Osteocyte (in vitro differentiated cells): ENCODE measurements around the gene DHRS13. TPM values are rescaled to one million over a fixed set of nuclear protein-coding genes. Genes with fewer than 3 reads are reported as not detected.

Source experiments
- DNase-seq: peaks from one replicate; pipeline ENCODE4 v3.0.0; 2021; ENCODE audit warnings: mixed read lengths; ENCODE audit not compliant: unreplicated experiment; ENCODE audit errors: extremely low spot score
- H3K27ac Mint-ChIP-seq: one replicate; pipeline ENCODE4 v1.8.0; 2021; ENCODE audit warnings: mild to moderate bottlenecking, mixed read lengths; ENCODE audit not compliant: unreplicated experiment
- H3K27me3 Mint-ChIP-seq: one replicate; pipeline ENCODE4 v1.8.0; 2021; ENCODE audit warnings: mixed read lengths; ENCODE audit not compliant: unreplicated experiment
- H3K36me3 Mint-ChIP-seq: one replicate; pipeline ENCODE4 v1.8.0; 2021; ENCODE audit warnings: mixed read lengths; ENCODE audit not compliant: unreplicated experiment
- H3K4me1 Mint-ChIP-seq: one replicate; pipeline ENCODE4 v1.8.0; 2021; ENCODE audit warnings: mixed read lengths; ENCODE audit not compliant: unreplicated experiment
- H3K4me3 Mint-ChIP-seq: one replicate; pipeline ENCODE4 v1.8.0; 2021; ENCODE audit warnings: mild to moderate bottlenecking, moderate library complexity, mixed read lengths; ENCODE audit not compliant: unreplicated experiment
- H3K9me3 Mint-ChIP-seq: one replicate; pipeline ENCODE4 v1.8.0; 2021; ENCODE audit warnings: mixed read lengths; ENCODE audit not compliant: unreplicated experiment
- CTCF ChIP-seq: fragments of 200-600 bp; sonication (generic); IDR thresholded peaks from 2 replicates; pipeline ENCODE4 v1.5.0; 2021; ENCODE audit warnings: antibody characterized with exemption, mild to moderate bottlenecking, moderate library complexity
- total RNA-seq: library from RNA; stranded (reverse); gene quantifications from 2 replicates; pipeline ENCODE4 v1.2.1, GENCODE V29; 2021

The DHRS13 gene
- total RNA-seq, 1 donor from 2014 or later, result 10.7 TPM

- no peaks in the 10 kb centered on the region for H3K36me3 Mint-ChIP-seq
- H3K27me3 Mint-ChIP-seq, result no peaks in the 10 kb centered on the region
- no peak overlapping the region for H3K27ac Mint-ChIP-seq
- DNase-seq, result no peak
- no peak overlapping the region for H3K4me3 Mint-ChIP-seq
- peaks cover 9% of the 10 kb centered on the region for H3K4me1 Mint-ChIP-seq
- no peak for TF ChIP-seq CTCF
- no peaks in the 10 kb centered on the region for H3K9me3 Mint-ChIP-seq
Observed at GRCh38 chr17:28865946-28866752, 36.7 kb downstream of the DHRS13 start.

- Mint-ChIP-seq H3K36me3 (peaks cover 2% of the 10 kb centered on the region), H3K9me3 (no peaks in the 10 kb centered on the region), H3K4me1 (peaks cover 9% of the 10 kb centered on the region), H3K4me3 (no peak overlapping the region), H3K27ac (no peak overlapping the region), H3K27me3 (no peaks in the 10 kb centered on the region)
- no peak for DNase-seq
- TF ChIP-seq CTCF, result no peak
Observed at GRCh38 chr17:28864991-28865849, 37.7 kb downstream of the DHRS13 start.

GRCh38 chr17:28863953-28864352, 38.9 kb downstream of the DHRS13 start:
- DNase-seq, result no peak
- Mint-ChIP-seq H3K27ac (no peak overlapping the region), H3K4me1 (peaks cover 9% of the 10 kb centered on the region), H3K36me3 (peaks cover 6% of the 10 kb centered on the region), H3K9me3 (no peaks in the 10 kb centered on the region), H3K4me3 (no peak overlapping the region), H3K27me3 (no peaks in the 10 kb centered on the region)
- TF ChIP-seq CTCF, result no peak

- Mint-ChIP-seq H3K27ac (no peak overlapping the region), H3K36me3 (peaks cover 17% of the 10 kb centered on the region), H3K9me3 (no peaks in the 10 kb centered on the region), H3K4me1 (peaks cover 9% of the 10 kb centered on the region), H3K27me3 (no peaks in the 10 kb centered on the region), H3K4me3 (no peak overlapping the region)
- no peak for DNase-seq
- TF ChIP-seq CTCF, result no peak
Observed at GRCh38 chr17:28862561-28862960, 40.3 kb downstream of the DHRS13 start.
